ENCODE measurements around the gene SFN. TPM values are rescaled to one million over a fixed set of nuclear protein-coding genes. Genes with fewer than 3 reads are reported as not detected.

Gene SFN
- total and polyA plus RNA-seq, 2 of the 13 experiments (the other 11 are each of a cell fraction or from before 2014, with no cell fraction given), result 4.3 to 5.6 TPM

DNA sequence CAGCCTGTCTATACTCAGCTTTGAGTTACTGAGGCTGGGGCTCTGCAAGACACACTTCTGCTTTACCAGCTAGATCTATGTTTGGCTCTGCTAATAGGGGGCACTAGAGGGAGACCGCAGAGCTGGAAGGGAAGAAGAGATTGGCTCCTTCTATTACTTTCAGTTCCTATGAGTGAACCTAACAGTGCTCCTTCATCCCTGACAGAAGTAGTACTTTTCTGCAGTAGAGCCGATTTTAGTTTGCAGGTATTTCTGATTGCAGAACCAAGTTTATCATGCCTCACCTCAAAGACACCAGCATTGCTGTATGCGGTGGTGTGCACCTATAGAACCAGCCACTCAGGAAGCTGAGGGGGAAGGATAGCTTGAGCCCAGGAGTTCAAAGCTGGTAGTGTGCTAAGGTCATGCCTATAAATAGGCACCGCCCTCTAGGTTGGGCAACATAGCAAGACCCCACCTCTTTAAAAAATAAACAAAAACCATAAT lies 42.1 kb upstream of the SFN start (continued):
- no peak for TF ChIP-seq MEIS1 (CRISPR knock-in tag; IDR thresholded peaks at IDR 0.05; ENCODE audit: borderline replicate concordance)
- TF ChIP-seq KLF11 (CRISPR knock-in tag; IDR thresholded peaks at IDR 0.05), result no peak
- TF ChIP-seq, protein P1, sequence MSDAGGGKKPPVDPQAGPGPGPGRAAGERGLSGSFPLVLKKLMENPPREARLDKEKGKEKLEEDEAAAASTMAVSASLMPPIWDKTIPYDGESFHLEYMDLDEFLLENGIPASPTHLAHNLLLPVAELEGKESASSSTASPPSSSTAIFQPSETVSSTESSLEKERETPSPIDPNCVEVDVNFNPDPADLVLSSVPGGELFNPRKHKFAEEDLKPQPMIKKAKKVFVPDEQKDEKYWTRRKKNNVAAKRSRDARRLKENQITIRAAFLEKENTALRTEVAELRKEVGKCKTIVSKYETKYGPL (CRISPR knock-in tag; IDR thresholded peaks at IDR 0.05), result no peak
- no peak for TF ChIP-seq PLRG1 (conservative IDR thresholded peaks at IDR 0.05)
- no peak for TF ChIP-seq ZNF350 (CRISPR knock-in tag; IDR thresholded peaks at IDR 0.05; ENCODE audit: borderline replicate concordance, low read depth)
- TF ChIP-seq, protein P2, sequence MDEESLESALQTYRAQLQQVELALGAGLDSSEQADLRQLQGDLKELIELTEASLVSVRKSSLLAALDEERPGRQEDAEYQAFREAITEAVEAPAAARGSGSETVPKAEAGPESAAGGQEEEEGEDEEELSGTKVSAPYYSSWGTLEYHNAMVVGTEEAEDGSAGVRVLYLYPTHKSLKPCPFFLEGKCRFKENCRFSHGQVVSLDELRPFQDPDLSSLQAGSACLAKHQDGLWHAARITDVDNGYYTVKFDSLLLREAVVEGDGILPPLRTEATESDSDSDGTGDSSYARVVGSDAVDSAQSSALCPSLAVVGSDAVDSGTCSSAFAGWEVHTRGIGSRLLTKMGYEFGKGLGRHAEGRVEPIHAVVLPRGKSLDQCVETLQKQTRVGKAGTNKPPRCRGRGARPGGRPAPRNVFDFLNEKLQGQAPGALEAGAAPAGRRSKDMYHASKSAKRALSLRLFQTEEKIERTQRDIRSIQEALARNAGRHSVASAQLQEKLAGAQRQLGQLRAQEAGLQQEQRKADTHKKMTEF (CRISPR knock-in tag; IDR thresholded peaks at IDR 0.05), result 0 out of 2 replicates have a peak, but pooled peaks have one; percentile 28
- peak; percentile 69 for TF ChIP-seq ZNF331 (CRISPR knock-in tag; IDR thresholded peaks at IDR 0.05)
- TF ChIP-seq HIVEP1 (CRISPR knock-in tag; IDR thresholded peaks at IDR 0.05), result no peak
- TF ChIP-seq SMC3 (IDR thresholded peaks at IDR 0.05; ENCODE audit: low read length), result peak; percentile 12; the same call in 1 of the 2 replicates
- peak; percentile 56; the same call in 1 of the 2 replicates for TF ChIP-seq NAIF1 (CRISPR knock-in tag; IDR thresholded peaks at IDR 0.05; ENCODE audit: borderline replicate concordance)
- TF ChIP-seq, protein P3, sequence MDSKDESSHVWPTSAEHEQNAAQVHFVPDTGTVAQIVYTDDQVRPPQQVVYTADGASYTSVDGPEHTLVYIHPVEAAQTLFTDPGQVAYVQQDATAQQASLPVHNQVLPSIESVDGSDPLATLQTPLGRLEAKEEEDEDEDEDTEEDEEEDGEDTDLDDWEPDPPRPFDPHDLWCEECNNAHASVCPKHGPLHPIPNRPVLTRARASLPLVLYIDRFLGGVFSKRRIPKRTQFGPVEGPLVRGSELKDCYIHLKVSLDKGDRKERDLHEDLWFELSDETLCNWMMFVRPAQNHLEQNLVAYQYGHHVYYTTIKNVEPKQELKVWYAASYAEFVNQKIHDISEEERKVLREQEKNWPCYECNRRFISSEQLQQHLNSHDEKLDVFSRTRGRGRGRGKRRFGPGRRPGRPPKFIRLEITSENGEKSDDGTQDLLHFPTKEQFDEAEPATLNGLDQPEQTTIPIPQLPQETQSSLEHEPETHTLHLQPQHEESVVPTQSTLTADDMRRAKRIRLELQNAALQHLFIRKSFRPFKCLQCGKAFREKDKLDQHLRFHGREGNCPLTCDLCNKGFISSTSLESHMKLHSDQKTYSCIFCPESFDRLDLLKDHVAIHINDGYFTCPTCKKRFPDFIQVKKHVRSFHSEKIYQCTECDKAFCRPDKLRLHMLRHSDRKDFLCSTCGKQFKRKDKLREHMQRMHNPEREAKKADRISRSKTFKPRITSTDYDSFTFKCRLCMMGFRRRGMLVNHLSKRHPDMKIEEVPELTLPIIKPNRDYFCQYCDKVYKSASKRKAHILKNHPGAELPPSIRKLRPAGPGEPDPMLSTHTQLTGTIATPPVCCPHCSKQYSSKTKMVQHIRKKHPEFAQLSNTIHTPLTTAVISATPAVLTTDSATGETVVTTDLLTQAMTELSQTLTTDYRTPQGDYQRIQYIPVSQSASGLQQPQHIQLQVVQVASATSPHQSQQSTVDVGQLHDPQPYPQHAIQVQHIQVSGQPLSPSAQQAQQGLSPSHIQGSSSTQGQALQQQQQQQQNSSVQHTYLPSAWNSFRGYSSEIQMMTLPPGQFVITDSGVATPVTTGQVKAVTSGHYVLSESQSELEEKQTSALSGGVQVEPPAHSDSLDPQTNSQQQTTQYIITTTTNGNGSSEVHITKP (CRISPR knock-in tag; IDR thresholded peaks at IDR 0.05; ENCODE audit: low read depth), result 0 out of 2 replicates have a peak, but pooled peaks have one; percentile 18
- TF ChIP-seq ZNF256 (CRISPR knock-in tag; conservative IDR thresholded peaks at IDR 0.05), result no peak
- TF ChIP-seq, protein P4, sequence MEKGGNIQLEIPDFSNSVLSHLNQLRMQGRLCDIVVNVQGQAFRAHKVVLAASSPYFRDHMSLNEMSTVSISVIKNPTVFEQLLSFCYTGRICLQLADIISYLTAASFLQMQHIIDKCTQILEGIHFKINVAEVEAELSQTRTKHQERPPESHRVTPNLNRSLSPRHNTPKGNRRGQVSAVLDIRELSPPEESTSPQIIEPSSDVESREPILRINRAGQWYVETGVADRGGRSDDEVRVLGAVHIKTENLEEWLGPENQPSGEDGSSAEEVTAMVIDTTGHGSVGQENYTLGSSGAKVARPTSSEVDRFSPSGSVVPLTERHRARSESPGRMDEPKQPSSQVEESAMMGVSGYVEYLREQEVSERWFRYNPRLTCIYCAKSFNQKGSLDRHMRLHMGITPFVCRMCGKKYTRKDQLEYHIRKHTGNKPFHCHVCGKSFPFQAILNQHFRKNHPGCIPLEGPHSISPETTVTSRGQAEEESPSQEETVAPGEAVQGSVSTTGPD (CRISPR knock-in tag; IDR thresholded peaks at IDR 0.05), result no peak
- no peak for TF ChIP-seq CAMTA2 (CRISPR knock-in tag; IDR thresholded peaks at IDR 0.05; ENCODE audit: borderline replicate concordance)

Data from HepG2 (cell line).